ENCODE results near the gene MYL5.

MYL5 gene

GRCh38 chr4:675036-675882 is 917 bp downstream of the MYL5 start:
- no peak for DNase-seq

DNA sequence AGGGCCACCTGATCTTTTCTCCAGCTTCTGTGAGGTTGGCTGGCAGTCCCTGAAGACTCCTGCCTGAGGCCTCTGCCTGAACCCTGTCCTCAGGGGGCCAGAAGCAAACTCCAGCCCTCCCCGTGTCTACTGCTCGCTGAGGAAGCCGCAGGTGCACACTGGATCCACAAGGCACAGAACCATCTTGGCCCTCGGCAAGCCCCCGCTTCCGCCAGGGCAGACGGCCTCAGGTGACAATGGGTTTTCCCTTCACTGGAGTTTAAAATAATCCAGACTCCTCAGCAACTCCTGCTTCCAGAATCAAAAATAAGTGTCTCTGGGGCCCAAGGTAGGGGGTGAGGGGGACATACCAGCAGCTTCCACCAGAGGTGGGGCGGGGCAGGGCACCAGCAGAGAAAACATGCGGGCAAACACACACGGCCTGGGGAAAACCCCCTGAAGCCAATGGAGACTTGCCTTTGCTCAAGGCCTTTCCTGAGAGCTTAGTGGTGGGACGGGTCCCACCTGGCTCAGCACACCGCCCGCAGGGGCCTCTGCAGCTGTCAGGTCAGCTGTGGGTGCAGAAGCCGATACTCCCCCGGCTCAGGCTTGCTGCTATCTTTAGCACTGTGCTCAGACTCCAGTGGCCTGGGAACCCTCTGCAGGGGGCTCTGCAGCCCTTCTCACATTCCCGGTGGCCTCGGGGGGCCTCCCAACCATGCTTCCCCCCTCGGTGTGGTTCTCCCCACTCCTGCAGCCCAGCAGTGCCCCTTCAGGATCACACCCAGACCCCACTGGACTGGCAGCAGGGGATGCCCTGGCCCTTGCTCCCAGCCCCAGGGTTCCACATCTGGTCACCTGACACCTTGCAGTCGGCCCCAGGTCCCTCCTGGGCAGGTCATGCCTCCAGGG is 1.9 kb downstream of the MYL5 start:
- DNase-seq: no peak

GRCh38 chr4:676871-677235 is 2.5 kb downstream of the MYL5 start:
- DNase-seq: no peak

- no peak for DNase-seq
These were observed 3.3 kb downstream of the MYL5 start for GRCh38 chr4:677431-678293.

DNA sequence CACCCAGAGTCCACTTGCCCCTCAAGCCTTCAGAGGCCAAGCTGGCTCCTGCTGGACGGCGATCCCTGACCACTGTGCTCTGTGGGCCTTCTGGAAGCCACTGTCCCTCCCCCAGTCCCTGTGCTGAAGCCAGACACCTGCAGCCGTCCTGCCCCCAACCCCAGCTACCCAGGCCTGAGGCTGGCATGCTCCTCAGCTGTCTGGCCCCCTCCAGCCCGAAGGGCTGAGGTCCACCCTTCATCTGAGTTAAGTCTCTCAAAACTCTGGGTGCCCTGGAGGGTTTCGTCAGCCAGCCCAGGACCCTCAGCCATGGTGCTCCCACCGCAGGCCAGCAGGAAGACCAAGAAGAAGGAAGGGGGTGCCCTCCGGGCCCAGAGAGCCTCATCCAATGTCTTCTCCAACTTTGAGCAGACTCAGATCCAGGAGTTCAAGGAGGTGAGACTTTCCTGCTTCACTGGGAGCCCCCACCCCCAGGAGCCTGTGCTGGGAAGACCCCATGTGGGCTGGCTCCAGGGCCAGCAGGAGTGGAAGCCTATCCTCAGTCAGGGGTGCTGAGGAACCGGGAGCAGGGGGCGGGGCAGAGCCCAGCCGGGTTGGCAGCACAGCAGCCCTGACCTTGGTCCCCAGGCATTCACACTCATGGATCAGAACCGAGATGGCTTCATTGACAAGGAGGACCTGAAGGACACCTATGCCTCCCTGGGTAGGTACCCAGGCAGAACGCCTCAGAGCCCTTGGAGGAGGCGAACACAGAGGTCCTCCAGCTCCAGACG is 4.2 kb downstream of the MYL5 start:
- DNase-seq: no peak

DNA sequence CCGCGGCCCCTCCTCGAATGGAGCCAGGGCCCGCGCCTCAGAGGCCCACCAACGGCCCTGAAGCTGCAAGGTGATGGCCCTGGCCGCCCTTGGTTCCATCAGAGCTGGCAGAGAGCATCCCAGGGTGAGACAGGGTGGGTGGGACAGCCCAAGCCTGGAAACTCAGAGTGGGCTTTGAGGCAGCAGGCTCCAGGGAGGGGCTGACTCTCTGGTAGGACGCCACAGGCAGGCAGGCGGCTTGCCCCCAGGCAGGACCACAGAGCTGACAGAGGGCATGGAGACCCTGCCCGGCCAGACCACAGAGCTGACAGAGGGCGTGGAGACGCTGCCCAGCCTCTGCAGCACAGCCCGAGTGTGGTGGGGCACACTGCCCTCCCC is 4.8 kb downstream of the MYL5 start:
- no peak for DNase-seq

GRCh38 chr4:679629-680028 is 5.3 kb downstream of the MYL5 start:
- no peak for DNase-seq

GRCh38 chr4:680091-680490 is 5.7 kb downstream of the MYL5 start:
- no peak for DNase-seq

DNA sequence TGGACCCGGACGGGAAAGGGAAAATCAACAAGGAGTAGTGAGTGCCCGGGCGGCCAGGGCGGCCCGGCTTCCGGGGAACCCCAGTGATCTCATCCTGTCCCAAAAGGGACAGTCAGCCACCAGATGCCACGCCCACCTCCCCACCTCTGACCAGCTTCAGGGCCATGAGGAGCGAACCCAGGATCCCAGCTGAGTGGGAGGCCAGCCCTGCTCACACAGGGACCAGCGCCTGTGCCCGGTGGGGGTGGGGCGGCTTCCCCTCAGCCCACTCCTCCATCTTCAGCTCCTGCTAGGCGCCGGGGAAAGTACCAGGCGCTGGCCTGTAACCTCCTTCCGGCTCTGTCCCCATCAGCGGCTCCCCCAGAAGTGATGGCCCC is 6.2 kb downstream of the MYL5 start:
- DNase-seq: no peak

GRCh38 chr4:680928-681645 is 6.7 kb downstream of the MYL5 start:
- no peak for DNase-seq

DNA sequence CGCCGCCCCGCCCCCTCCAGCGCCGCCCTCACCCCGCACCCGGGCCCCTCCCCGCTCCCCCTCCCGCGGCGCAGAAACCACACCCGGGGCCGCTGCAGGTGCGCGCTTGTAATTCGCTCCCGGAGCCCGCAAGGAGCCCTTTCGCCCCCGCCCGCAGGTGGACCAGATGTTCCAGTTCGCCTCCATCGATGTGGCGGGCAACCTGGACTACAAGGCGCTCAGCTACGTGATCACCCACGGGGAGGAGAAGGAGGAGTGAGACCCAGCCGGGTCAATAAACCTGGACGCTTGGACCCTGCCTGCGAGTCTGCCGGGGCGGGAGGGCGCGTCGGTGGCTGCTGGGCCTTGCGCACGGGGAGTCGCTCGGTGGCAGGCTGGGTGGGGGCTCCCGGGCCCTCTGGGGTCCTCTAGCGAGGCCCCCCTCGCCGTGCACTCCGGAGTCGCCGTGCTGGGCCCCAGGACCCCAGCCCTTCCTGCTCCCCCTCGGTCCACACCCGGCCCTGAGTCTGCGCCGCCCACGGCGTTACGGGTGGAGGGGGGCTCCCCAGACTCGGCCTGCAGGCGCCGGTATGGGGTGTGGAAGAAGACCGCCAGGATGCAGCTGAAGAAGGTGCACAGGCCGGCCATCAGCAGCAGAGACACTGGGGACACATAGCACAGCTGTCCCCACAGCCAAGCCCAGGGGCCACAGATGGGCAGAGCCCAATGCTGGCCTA is 7.6 kb downstream of the MYL5 start:
- DNase-seq: no peak

- DNase-seq: no peak
These were observed 8.3 kb downstream of the MYL5 start for GRCh38 chr4:682490-683172.

- no peak for DNase-seq
These were observed 9.0 kb downstream of the MYL5 start for GRCh38 chr4:683247-683897.

- DNase-seq: no peak
These were observed 9.8 kb downstream of the MYL5 start for GRCh38 chr4:683982-684622.

DNA sequence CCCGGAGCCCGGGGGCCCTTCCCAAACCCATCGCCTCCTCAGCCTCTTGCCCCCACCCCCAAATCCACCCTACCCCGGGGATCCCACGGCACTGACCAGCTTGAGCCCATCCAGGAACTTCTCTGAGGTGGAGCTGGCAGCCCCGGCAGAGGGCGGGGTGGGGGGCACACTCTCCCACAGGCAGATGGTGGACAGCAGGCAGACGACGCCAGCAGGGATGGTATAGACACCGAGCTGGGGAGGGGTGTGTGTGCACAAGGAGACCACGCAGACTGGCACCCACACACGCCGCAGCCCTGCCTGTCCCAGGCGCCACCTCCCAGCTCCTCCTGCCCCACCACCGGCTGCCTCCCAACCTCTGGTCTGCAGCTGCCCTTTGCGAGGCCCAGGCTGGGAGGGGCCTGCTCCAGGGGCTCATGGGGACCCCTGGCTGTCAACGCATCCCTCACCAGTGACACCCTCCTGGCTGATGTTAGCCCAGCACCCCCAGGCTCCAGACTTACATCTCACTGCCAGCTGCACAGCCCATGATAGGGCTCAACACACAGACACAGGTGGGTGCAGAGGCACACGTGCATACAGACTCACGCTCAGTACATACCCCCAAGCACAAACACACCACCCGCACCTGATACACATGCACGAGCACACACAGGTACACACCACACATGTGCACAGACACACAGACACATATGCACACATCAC is 10.4 kb downstream of the MYL5 start:
- DNase-seq: no peak

DNA sequence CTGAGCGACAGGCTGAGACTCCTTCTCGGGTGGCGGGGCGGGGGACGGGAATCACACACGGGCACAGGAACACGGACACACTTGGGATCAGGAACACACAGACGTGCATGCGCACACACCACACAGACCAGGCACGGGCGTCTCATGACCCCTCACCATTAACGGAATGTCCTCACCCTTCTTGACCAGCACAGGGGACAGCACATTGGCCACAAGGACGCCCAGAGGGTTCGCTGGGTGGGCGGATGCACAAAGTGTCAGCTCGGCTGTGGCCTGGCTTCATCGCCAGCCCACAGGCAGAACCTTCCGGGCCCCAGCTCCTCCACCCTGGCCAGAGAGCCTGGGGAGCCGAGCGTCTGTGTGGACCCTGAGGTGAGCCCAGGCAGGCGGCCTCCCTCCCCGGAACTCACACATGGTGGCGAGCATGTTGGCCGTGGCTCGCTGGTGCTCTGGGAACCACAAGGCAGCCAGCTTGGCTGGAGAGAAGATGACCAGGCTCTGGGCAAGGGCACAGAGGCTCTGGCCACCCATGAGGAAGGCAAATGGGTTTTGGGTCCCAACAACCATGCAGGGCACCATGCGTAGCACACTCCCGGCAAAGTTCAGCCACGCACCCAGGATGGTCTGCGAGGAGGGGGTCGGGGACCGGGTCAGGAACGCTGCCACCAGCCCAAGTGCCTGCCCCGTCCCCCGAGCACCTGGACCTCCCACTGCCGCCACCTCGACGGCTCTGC is 11.5 kb downstream of the MYL5 start:
- no peak for DNase-seq

- no peak for DNase-seq
These were observed 12.2 kb downstream of the MYL5 start for GRCh38 chr4:686413-687040.

Measured in effector CD4-positive, alpha-beta T cell (primary cell).